Ureter (tissue), 1 donor: ENCODE data around the gene ZBTB17. TPM values are rescaled to one million over a fixed set of nuclear protein-coding genes. Genes with fewer than 3 reads are reported as not detected.

Source experiments
- DNase-seq: peaks from one replicate; pipeline ENCODE4 v3.0.0-alpha.2; 2020; ENCODE audit warnings: low spot score
- total RNA-seq: library from RNA; stranded (reverse); gene quantifications from one replicate; pipeline ENCODE4 v1.2.4, GENCODE V29; 2023
- donor health status: DM: yes; HTN: yes; CAD: no.

Gene ZBTB17
- total RNA-seq, 1 donor from 2014 or later, result 44.4 TPM

DNA sequence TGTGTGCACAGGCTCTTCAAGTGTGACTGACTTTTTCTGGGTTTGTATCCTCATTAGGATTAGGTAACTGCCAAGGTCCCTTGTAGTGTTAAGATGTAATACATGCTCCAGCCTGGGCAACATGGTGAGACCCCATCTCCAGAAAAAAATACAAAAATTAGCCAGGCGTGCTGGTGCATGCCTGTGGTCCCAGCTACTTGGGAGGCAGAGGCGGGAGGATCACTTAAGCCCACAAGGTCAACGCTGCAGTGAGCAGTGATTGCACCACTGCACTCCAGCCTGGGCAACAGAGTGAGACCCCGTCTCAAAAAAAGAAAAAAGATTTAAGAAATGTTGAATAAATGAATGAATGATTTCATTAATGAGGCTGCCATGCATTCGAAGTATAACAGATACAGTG lies 15.1 kb downstream of the ZBTB17 start:
- no peak for DNase-seq

DNA sequence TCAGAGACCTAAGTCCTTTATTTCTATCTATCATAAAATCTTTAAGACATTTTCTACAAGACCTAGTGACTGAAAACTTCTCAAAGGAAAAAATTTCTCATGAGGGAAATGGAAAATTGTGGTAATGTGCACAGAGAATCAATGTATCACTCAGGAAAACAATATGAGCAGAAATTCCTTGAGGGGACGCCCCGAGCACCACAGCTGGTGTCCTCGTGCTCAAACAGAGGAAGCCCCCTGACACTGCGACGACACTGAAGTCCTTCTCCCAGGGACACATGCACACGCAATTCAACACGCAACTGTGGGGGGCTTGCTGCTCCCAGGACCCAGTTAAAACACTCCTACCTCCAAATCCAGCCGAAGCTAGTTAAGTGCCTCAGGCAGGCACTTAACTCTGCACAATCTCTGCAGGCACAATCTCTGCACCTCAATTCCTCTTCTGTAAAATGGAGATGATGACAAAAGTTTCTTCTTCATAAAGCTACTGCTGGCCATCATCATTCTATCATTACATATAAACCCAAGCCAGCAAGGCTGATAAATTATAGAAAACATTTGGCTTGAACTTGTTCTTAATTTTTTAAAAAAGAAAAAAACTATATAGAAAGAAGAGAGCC lies 16.0 kb downstream of the ZBTB17 start:
- no peak for DNase-seq

DNA sequence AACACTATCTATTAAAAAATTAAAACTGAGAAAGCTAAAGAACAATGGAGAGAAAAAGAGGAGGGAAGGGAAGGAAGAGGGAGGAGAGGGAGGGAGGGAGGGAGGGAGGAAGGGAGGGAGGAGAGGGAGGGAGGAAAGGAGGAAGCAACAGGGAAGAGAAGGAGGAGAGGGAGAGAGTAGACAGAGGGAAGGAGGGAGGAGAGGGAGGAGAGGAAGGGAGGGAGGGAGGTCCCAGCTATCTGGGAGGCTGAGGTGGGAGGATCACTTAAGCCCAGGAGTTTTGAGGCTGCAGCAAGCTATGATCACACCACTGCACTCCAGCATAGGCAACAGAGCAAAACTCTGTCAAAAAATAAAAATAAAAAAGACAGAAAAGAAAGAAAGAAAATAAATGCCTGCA lies 16.5 kb downstream of the ZBTB17 start:
- DNase-seq, result no peak

DNA sequence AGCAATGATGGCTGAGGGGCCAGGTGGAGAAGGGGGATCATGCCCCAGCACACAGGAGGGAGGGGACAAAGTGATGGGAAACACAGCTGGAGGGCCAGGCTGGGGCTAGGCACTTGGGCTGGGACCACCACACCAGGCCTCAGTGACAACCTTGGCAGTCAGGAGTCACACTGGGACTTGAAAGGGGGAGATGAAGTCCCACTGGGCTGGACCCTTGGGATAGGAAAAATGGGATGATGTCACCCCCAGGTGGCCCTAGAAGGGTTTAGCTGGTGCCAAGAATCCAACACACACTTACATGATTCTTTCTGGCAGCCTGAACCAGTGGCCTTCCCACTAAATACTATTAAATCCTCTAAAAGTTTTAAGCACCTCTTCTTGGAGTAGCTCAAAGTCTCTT lies 17.1 kb downstream of the ZBTB17 start:
- DNase-seq, result no peak

DNA sequence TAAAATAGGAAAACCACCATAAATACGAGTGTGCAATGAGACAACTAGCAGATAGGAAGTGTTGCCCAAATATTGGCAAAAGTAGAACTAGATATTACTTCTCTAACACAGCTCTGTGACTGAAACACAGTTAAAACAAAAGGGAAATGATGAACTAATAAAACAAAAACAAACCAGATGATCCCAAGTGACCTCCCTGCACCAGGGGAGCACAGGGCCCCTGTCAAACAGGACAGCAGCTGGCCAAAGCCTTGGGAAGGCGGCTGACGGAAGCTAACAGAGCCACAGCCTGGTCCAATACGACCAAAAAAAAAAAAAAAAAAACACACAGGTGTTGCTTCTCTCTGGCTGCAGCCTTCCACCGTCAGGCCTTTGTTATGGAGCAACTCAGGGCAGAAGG lies 17.8 kb downstream of the ZBTB17 start:
- DNase-seq, result no peak

DNA sequence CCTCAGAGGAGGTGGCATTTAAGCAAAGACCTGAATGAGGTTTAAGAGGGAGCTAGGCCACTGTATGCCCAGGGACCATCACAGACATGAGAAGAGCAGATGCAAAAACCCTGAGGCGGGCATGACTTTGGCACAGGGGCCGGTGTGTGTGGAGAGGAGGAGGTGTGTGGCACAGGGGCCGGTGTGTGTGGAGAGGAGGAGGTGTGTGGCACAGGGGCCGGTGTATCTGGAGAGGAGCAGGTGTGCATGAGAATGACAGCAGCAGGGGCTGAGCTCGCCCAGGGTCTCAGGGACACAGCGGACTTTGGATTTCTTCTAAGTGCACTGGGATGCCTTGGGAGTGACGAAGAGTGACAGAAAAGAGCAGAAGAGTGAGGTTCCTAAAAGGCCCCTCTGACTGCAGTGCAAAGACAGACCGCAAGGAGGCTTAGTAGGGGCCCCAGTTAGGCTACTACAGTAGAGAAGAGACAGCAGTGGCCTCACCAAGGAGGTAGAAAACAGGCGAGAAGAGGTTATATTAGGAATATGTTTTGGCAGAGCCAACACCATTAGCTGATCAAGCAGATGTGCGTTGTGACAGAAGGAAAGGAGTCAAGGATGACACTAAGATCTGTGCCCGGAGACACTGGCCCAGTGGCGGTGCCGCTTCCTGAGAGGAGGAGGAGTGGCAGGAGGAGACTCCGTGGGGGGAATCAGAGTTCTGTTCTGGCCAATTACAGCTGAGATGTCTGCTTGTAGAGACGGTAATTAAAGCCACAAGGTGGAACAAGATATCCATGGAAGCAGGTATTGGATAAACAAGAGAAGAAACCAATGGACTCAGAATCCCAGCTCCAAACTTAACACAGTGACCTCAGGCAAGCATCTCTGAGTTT lies 18.4 kb downstream of the ZBTB17 start:
- DNase-seq, result no peak

DNA sequence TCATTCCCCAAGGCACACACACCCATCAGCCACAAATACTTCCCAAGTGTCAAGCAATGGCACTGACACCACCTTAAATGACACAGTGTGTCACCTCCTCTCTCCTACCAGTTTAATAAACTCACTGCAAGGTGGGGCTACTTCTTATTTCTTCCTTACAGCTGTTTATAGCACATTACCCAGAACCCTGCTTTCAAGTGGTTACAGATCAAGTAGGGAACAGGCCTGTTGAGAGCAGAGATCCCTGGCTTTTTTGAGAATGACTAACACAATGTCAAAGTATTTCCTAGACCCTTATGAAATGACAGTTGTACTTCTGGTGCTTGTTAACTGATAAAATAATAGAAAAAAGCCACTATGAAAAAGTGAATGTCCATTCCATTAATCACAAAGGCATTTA lies 19.8 kb downstream of the ZBTB17 start:
- DNase-seq, result no peak

DNA sequence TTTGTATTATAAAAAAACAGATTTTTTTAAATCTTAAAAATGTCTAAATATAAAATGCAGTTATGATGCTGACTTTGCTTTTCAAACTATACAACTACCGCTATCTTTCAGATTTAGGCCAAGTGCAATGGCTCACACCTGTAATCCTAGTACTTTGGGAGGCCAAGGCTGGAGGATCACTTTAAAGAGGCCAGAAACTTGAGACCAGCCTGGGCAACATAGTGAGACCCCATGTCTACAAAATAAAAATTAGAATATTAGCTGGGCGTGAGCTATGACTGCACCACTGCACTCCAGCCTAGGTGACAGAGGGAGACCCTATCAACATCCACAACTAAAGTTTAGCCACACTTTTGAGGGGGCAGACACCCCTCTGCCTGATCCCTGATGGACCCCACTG lies 20.3 kb downstream of the ZBTB17 start:
- DNase-seq, result no peak

DNA sequence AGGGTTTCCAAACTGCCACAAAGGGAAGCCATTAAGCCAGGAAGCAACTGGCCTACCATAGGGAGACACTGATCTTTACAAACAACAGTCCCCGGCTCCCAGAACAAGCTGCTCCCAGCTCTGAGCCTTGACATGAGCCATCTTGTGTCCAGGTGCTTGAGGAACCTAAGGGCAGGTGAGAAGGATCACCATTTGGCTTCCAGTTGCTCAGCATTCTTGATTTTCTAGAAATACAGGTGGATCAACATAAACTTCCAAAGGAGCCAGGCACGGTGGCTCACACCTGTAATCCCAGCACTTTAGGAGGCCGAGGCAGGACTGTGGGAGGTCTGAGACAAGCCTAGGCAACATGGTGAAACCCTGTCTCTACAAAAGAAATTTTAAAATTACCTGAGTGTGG lies 21.6 kb downstream of the ZBTB17 start:
- DNase-seq, result no peak

DNA sequence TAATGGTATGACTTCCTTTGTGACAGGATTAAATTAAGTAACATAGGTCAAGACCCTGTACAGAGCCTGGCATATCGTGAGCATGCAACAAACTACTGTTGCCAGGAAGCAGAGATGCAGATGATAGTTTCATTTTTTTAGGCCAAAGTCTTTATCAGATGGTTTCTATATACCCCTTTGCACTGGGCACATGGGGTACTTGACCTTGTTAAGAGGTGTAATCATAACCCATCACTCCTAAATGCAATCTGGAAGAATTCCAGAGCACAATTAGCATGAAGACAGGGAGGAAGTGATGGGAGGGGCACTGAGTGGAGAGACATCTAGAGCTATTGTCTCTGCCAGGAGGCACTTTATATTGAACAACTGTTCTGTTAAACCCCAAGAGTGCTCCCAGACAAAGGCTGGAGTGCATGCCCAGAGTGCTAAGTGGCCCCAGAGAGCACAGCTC lies 22.1 kb downstream of the ZBTB17 start:
- DNase-seq, result no peak

DNA sequence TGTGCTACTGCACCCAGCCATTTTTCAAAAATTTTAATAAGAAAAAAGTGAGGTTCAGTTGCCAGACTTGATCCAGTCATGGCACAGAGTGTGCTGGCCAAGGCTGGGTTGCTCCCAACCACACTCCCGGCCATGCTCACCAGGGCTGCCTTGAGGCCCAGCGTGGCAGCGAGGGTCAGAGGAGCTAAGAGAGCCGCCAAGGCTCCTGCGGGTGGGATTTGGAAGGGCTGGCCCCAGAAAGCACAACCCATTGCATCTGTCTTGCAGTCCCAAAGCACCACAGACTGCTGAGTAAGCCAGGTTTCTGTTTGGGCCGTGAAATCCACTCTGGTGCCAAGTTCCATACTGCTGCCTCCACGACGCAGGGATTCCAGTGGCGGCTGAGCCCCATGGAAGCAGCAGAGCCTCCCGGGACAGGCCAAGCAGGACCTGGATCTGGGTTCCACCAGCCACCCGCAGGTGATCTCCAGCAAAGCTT lies 22.6 kb downstream of the ZBTB17 start:
- no peak for DNase-seq

DNA sequence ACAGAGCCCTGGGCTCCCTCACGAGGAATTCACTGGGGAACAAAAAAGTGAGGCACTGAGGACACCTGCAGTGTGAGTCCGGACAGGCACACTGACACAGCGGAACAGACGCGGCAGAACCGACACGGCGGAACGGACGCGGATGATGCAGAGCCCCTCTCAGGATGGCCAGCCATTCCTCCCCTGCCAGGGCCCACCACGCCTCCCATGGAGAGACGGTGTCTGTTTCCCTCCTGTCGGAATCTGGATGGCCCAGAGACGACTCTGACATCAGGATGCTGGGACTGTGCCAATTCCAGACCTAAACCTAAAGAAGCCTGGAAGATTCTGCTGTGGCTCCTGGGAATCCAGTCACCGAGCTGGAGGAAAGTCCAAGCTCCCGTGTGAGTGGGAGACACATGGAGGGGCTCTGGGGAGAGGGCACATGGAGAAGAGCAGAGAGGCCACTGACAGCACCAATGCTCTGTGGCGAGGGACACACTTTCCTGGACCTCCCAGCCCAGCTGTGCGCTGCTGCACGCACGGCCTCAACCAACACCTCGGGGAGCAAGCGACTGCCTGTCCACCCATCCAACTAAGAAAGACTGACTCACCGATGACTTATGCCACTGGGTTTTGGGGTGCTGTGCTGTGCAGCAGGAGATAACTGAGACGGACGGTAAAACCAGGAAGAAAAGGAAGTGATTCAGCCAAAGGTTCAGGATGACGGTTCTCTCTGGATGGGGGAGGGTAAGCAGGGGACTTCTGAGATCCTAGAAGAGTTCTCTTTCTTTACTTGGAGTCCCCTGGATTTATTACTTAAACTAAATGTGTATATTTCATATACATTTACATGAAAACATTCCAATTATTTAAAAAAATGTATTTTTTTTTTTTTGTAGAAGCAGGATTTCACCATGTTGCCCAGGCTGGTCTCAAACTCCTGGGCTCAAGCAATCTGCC lies 23.3 kb downstream of the ZBTB17 start:
- no peak for DNase-seq

DNA sequence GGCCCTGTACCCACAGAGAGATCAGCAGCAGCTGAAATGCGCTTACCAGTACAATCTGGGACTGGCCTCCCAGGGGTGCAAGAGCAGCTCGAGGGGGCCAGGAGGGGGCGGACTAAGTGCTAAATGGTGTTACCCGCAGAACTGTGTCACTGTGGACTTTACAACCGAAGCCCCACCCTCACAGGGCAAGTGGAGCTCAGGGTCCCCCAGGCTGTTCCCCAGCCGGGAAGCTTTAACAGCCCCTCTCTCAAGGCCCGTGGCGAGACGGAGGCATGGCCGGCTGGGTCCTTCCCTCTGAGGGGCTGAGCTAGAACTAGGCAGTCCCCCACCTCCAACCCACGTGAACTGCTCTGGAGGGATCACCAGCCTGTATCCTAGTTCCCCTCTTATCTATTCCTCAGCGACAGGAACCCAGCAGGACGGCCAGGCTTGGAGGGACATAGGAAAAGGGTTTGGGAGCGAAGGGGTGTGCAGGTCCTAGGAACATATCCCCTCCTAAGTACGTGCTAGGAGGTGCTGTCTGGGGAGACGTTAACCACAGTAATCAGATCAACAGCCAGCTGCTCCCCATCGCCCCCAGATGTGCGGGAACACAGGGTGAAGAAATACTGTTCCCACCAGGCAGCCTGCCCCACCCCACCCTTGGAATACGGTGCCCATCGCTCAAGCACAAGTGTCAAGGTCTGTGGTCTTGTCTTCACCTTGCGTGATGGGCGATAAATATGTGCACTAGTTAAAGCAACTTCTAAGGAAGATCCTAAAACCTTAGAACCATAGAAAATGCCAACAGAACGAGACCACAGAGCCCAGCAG lies 24.4 kb downstream of the ZBTB17 start:
- no peak for DNase-seq

DNA sequence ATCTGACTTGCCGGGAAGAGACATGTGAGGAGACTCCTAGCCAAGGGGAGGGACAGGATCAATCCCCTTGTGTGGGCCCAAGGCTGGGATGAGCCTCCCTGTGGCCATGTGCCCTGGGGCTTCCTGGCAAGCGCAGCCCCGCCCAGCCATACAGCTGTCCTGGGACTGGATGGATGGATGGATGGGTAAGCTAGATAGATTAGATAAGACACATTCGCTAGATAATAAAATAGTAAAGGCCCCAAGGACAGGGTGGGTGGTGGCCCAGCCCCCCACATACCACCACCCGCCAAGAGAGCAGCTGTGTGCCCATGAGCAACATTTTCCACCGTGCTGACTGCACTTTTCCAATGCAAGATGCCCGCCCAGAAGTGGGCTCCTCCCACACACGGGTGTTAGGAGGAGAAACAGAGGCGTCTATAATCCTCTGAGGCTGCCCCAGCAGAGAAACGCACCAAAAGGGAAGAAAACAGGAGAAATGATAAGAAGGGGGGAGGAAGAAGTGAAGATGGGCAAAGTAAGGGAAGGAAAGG lies 25.1 kb downstream of the ZBTB17 start:
- DNase-seq, result no peak

DNA sequence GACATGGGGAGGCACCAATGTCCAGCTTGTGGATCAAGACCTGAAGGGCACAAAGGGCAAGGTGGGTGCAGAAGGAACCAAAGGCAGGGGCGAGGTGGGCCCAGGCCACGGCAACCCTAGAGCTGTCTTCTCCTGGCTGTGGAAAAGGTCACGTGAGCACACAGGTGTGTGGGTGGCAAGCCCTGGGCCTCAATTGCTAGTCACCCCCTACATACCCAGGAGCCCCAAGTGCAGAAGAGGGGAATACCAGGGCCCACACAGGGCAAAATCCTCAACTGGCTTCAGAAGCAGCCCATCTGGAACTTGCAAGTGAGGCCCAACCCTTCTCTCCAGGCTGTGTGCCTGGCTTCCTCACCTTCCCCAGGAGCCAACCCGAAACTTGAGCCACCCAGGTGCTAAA lies 25.6 kb downstream of the ZBTB17 start:
- DNase-seq, result no peak

DNA sequence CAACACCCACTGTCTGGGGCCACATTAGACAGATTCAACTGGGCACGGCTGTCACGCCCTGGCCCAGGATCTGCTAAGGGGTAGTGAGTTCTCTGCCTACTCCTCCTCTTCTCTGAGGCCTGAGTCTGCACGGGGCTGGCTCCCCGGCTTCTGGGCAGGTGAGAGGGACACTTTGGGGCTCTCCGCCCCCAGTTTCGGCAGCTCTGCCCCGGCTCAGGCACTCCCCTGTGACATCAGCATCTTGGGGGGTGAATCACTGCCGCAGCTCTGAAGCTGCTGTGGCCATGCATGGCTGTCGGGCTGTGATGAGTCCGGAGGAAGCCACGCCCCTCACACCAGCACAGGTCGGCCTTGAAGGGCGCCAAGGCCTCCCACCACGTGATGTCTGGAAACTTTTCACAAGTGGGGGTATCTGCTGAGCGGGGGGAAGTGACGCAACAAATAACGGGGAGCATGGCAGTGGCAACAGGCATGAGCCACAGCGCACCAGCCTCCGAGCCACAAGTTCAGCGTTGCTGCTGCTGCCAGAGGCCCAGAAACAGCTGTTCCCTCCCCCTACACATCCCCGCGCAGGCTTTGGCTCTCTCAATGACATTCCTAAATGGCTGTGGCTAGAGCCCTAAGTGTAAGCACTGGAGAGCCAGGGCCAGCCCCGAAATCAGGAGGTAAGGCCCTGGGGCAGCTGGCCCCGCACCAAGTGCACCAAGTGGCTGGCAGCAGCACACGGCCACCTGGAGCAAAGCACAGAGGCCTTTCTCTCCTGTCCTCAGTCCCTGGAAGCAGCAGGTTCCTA lies 26.3 kb downstream of the ZBTB17 start:
- DNase-seq, result peak; percentile 89

DNA sequence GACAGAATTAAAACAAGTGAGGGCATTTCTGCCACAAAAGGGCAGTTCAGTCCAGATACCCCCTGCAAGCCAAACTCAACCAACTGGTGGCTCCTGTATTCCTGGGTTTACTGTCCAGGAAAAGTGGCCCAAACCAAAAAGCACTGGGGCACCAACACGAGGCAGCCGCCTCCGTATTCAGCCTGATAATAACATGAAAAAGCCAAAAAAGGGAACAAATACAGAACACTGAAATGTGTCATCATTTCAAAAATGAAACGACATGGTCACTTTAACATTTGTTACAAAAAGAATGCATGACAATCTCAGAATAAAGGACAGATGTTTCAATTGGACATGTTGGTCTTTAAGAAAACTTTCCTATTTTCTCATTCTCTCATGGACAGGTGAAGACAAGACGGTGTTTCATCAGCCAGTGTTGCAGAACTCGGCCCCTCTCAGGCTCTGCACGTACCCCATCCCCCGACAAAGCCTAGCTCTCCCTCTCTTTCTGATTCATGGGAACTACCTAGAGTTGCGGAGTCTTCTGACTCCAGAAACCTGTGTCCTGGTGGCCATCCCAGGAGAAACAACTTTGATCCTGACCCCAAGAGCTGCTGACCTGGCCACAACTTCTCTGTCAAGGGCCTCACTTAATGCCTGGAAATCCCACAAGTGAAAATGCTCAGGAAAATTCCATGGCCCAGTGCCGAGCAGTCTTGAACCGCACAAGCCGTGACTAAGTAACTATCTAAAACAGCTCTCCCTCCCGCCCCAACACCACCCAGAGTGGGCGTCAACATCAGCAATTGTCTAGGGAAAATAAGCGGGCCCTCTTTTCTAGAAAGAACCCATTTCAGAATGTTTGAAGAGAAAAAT lies 27.1 kb downstream of the ZBTB17 start:
- peak; percentile 78 for DNase-seq

DNA sequence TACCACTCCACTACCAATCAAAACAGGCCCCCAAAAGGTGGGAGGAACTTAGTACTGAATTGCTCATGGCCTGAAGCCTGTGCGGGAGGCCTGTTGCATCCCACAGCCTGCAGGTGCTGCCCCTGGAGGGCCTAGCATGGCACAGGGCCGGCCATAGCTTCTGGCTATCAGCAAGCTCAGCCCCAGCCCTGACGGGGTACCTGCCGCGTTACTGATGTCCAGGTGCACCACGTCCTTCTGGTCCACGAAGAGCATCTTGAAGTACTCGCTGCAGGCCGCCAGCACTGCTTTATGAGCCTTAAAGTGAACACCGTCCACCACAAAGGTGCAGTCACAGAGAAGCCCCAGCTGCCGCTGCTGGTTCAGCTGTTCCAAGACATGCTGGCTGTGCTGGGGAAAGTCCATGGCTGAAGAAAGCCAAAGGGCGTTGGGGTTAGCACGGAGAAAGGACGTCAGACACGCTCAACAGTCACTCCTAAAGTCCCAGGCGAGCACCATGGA lies 27.8 kb downstream of the ZBTB17 start:
- DNase-seq, result no peak
